DOHH2 (cell line): ENCODE results near the gene TSPAN14.

ENCODE experiments used
- H3F3A ChIP-seq: fragments of 200-600 bp; sonication (generic), shearing (Covaris generic); 2 replicates; pipeline ENCODE4 v1.6.0; 2016; ENCODE audit warnings: antibody characterized with exemption, mild to moderate bottlenecking; ENCODE audit not compliant: control insufficient read depth, insufficient read depth
- H3K27ac ChIP-seq: fragments of 200-600 bp; sonication (generic); 2 replicates; pipeline ENCODE4 v1.5.1; 2014; ENCODE audit warnings: low read depth, mild to moderate bottlenecking, low read length, moderate library complexity
- H3K27me3 ChIP-seq: fragments of 200-600 bp; sonication (generic); 2 replicates; pipeline ENCODE4 v1.6.1; 2014; ENCODE audit warnings: mild to moderate bottlenecking, low read length, mixed read lengths; ENCODE audit not compliant: control insufficient read depth
- H3K36me3 ChIP-seq: fragments of 200-600 bp; sonication (generic); 2 replicates; pipeline ENCODE4 v1.6.1; 2014; ENCODE audit warnings: mild to moderate bottlenecking, low read length, moderate library complexity, mixed read lengths; ENCODE audit not compliant: control insufficient read depth
- H3K4me1 ChIP-seq: fragments of 200-600 bp; sonication (generic); 2 replicates; pipeline ENCODE4 v1.6.1; 2014; ENCODE audit warnings: mild to moderate bottlenecking, low read length, mixed read lengths; ENCODE audit not compliant: control insufficient read depth
- H3K4me2 ChIP-seq: fragments of 200-600 bp; sonication (generic); 2 replicates; pipeline ENCODE4 v1.6.0; 2014; ENCODE audit warnings: mild to moderate bottlenecking, low read length, moderate library complexity
- H3K4me3 ChIP-seq: fragments of 200-600 bp; sonication (generic); 2 replicates; pipeline ENCODE4 v1.5.1; 2014; ENCODE audit warnings: mild to moderate bottlenecking, low read length, mixed read lengths
- H3K79me2 ChIP-seq: fragments of 200-600 bp; sonication (generic); 2 replicates; pipeline ENCODE4 v1.6.1; 2014; ENCODE audit warnings: mild to moderate bottlenecking, low read length, mixed read lengths; ENCODE audit not compliant: control insufficient read depth
- H3K9me2 ChIP-seq: fragments of 200-600 bp; sonication (generic); replicated peaks from 2 replicates; pipeline ENCODE4 v1.6.1; 2014; ENCODE audit warnings: mild to moderate bottlenecking, low read length, mixed read lengths; ENCODE audit not compliant: control insufficient read depth
- H3K9me3 ChIP-seq: fragments of 200-600 bp; sonication (generic); 2 replicates; pipeline ENCODE4 v1.6.1; 2014; ENCODE audit warnings: antibody characterized with exemption, low read length, mixed read lengths; ENCODE audit not compliant: control insufficient read depth, insufficient read depth
- H4K20me1 ChIP-seq: fragments of 200-600 bp; sonication (generic); 2 replicates; pipeline ENCODE4 v1.6.0; 2014; ENCODE audit warnings: low read depth, mild to moderate bottlenecking, antibody characterized with exemption, low read length, moderate library complexity; ENCODE audit not compliant: control insufficient read depth, insufficient read depth
- EZH2phosphoT487 ChIP-seq: fragments of 200-600 bp; sonication (generic); IDR thresholded peaks from 2 replicates; pipeline ENCODE4 v1.6.1; 2017; ENCODE audit warnings: borderline replicate concordance, mild to moderate bottlenecking, antibody characterized with exemption, low read length, moderate library complexity, mixed read lengths
- TF ChIP-seq, protein P1 (sequence below): fragments of 200-600 bp; sonication (generic); IDR thresholded peaks from one replicate; pipeline ENCODE4 v1.5.1; 2014; ENCODE audit warnings: antibody characterized with exemption, mild to moderate bottlenecking, low read depth, low read length; ENCODE audit not compliant: poor library complexity, severe bottlenecking

The TSPAN14 gene

GRCh38 chr10:80523773-80524172 lies 69.7 kb downstream of the TSPAN14 start:
- H3F3A ChIP-seq, result no peaks in the 10 kb centered on the region

DNA sequence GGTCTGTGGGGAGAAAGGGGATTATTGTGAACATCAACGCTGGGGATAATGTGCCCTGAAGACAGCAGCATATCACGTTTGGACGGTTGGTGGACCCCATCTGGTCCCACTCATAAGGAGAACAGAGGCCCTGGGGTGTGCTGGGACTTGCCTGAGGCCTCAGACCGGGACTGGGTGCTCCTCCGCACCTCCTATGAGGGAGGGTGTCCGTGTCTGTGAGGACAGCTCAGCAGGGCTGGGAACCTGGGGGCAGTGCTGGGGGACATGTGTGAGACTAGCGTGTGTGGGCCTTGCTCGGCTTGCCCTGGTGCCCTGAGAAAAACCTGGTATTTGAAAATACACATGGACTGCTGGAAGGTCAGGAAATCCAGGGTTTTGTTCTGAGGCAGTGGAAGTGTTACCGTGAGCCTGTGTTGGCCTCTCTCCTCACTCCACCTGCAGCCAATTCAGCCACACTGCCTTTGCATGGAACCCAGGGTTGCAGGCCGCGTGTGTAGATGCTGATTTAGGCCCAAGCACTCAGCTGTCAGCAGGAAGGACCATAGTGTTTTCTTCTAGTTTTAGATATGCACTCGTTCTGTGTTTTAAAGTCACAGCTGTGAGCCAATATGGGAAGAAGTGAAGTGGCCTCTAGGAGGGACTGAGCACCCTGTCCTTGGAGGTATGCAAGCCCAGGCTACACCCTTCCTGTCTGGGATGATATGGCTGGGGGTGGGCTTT lies 70.2 kb downstream of the TSPAN14 start:
- Histone ChIP-seq H3K27ac (no peak overlapping the region), H3K36me3 (no peaks in the 10 kb centered on the region), H3K4me1 (peaks cover 3% of the 10 kb centered on the region; the same call in 1 of the 2 replicates), H3K9me3 (no peaks in the 10 kb centered on the region), H3K79me2 (no peaks in the 10 kb centered on the region), H3K4me2 (no peak overlapping the region), H3K4me3 (no peak overlapping the region), H3K27me3 (no peaks in the 10 kb centered on the region), H3K9me2 (no peaks in the 10 kb centered on the region), H3F3A (no peaks in the 10 kb centered on the region), H4K20me1 (no peaks in the 10 kb centered on the region)
- no peak for TF ChIP-seq EZH2phosphoT487
- TF ChIP-seq, protein P1, sequence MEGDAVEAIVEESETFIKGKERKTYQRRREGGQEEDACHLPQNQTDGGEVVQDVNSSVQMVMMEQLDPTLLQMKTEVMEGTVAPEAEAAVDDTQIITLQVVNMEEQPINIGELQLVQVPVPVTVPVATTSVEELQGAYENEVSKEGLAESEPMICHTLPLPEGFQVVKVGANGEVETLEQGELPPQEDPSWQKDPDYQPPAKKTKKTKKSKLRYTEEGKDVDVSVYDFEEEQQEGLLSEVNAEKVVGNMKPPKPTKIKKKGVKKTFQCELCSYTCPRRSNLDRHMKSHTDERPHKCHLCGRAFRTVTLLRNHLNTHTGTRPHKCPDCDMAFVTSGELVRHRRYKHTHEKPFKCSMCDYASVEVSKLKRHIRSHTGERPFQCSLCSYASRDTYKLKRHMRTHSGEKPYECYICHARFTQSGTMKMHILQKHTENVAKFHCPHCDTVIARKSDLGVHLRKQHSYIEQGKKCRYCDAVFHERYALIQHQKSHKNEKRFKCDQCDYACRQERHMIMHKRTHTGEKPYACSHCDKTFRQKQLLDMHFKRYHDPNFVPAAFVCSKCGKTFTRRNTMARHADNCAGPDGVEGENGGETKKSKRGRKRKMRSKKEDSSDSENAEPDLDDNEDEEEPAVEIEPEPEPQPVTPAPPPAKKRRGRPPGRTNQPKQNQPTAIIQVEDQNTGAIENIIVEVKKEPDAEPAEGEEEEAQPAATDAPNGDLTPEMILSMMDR, result no peak

More at GRCh38 chr10:80523773-80524172, 69.7 kb downstream of the TSPAN14 start:
- TF ChIP-seq EZH2phosphoT487, result no peak
- TF ChIP-seq, protein P1, result no peak
- H3K79me2 ChIP-seq, result no peaks in the 10 kb centered on the region
- H3K36me3 ChIP-seq, result no peaks in the 10 kb centered on the region
- H3K4me1 ChIP-seq, result peaks cover 6% of the 10 kb centered on the region
- no peak overlapping the region for H3K4me2 ChIP-seq
- H3K9me2 ChIP-seq, result no peaks in the 10 kb centered on the region
- H3K4me3 ChIP-seq, result no peak overlapping the region
- no peaks in the 10 kb centered on the region for H3K9me3 ChIP-seq
- H3K27me3 ChIP-seq, result no peaks in the 10 kb centered on the region
- no peak overlapping the region for H3K27ac ChIP-seq
- H4K20me1 ChIP-seq, result no peaks in the 10 kb centered on the region; the same call in 1 of the 2 replicates

GRCh38 chr10:80526218-80526617 lies 72.1 kb downstream of the TSPAN14 start:
- H3K27ac ChIP-seq, result no peak overlapping the region
- no peaks in the 10 kb centered on the region for H3K9me2 ChIP-seq
- no peaks in the 10 kb centered on the region for H4K20me1 ChIP-seq
- no peaks in the 10 kb centered on the region for H3F3A ChIP-seq
- no peaks in the 10 kb centered on the region for H3K36me3 ChIP-seq
- H3K27me3 ChIP-seq, result no peaks in the 10 kb centered on the region
- no peak overlapping the region for H3K4me3 ChIP-seq
- peaks cover 3% of the 10 kb centered on the region; the same call in 1 of the 2 replicates for H3K4me1 ChIP-seq
- no peak overlapping the region for H3K4me2 ChIP-seq
- no peaks in the 10 kb centered on the region for H3K79me2 ChIP-seq
- no peak for TF ChIP-seq EZH2phosphoT487
- TF ChIP-seq, protein P1, result no peak
- no peaks in the 10 kb centered on the region for H3K9me3 ChIP-seq
